NT2/D1 (cell line): ENCODE data around the gene LRP6.

Experiments
- DNase-seq: peaks from one replicate; pipeline ENCODE4 v3.0.0-alpha.2; 2011; ENCODE audit warnings: low read depth, low spot score
- H3K27me3 ChIP-seq: 2 replicates; pipeline ENCODE4 v1.6.0; 2011; ENCODE audit warnings: mild to moderate bottlenecking; ENCODE audit not compliant: insufficient read length, insufficient read depth
- H3K36me3 ChIP-seq: 2 replicates; pipeline ENCODE4 v1.6.1; 2011; ENCODE audit warnings: mild to moderate bottlenecking, low read length, mixed read lengths; ENCODE audit not compliant: insufficient read depth, insufficient read length
- H3K4me1 ChIP-seq: 2 replicates; pipeline ENCODE4 v1.5.1; 2011; ENCODE audit not compliant: insufficient read depth, insufficient read length
- H3K4me3 ChIP-seq: 2 replicates; pipeline ENCODE4 v1.5.1; 2011; ENCODE audit warnings: low read depth; ENCODE audit not compliant: insufficient read length
- H3K9ac ChIP-seq: 2 replicates; pipeline ENCODE4 v1.6.0; 2011; ENCODE audit warnings: low read depth; ENCODE audit not compliant: insufficient read length
- H3K9me3 ChIP-seq: 2 replicates; pipeline ENCODE4 v1.5.1; 2011; ENCODE audit warnings: mild to moderate bottlenecking, low read length; ENCODE audit not compliant: insufficient read depth
- SUZ12 ChIP-seq: IDR thresholded peaks from 2 replicates; pipeline ENCODE4 v1.6.1; 2011; ENCODE audit not compliant: insufficient read length, insufficient read depth; ENCODE audit errors: extremely low read depth
- YY1 ChIP-seq: IDR thresholded peaks from 2 replicates; pipeline ENCODE4 v1.6.1; 2011; ENCODE audit not compliant: insufficient read length, insufficient read depth
- ZNF274 ChIP-seq: IDR thresholded peaks from 2 replicates; pipeline ENCODE4 v1.6.1; 2011; ENCODE audit warnings: mild to moderate bottlenecking, low read depth, low read length

LRP6 gene

DNA sequence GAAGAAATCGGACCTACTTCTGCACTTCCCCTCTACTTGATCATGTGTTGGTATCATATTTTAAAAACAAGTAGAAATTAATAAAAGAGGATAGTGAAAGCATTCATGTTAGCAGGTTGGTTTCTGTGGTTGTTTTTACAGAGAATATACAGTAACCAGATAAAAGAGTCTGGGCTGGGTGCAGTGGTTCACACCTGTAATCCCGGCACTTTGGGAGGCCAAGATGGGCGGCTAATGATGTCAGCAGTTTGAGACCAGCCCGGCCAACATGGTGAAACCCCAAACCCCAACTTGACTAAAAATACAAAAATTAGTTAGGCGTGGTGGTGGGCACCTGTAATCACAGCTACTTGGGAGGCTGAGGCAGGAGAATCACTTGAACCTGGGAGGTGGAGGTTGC lies 55.9 kb downstream of the LRP6 start:
- Histone ChIP-seq H3K36me3 (no peaks in the 10 kb centered on the region), H3K27me3 (no peaks in the 10 kb centered on the region), H3K4me3 (no peak overlapping the region), H3K9ac (no peak overlapping the region), H3K4me1 (peaks cover 3% of the 10 kb centered on the region), H3K9me3 (no peaks in the 10 kb centered on the region)
- no peak for DNase-seq
- TF ChIP-seq YY1: no peak
- no peak for TF ChIP-seq SUZ12
- no peak for TF ChIP-seq ZNF274

DNA sequence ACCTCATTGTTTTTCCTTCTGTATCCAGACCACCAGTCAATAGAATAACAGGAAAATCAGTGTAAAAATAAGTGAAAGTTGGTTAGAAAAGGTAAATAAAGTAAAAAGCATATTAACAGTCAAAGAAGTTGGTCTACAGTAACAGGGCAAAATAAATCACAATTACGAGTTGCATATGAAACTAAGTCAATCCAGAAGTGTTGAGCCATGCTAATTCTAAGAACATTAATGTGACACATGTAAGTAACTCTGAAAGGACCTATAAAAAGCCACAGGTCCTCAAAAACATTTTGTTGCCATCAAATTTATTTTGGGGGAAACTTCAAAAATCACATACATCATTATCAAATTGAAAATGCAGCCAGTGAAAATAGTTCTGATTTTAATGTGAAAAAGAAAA lies 56.4 kb downstream of the LRP6 start:
- Histone ChIP-seq H3K4me3 (no peak overlapping the region), H3K9ac (no peak overlapping the region), H3K27me3 (no peaks in the 10 kb centered on the region), H3K9me3 (no peaks in the 10 kb centered on the region), H3K36me3 (no peaks in the 10 kb centered on the region), H3K4me1 (peaks cover 3% of the 10 kb centered on the region)
- no peak for TF ChIP-seq ZNF274
- no peak for TF ChIP-seq YY1
- no peak for TF ChIP-seq SUZ12
- no peak for DNase-seq

DNA sequence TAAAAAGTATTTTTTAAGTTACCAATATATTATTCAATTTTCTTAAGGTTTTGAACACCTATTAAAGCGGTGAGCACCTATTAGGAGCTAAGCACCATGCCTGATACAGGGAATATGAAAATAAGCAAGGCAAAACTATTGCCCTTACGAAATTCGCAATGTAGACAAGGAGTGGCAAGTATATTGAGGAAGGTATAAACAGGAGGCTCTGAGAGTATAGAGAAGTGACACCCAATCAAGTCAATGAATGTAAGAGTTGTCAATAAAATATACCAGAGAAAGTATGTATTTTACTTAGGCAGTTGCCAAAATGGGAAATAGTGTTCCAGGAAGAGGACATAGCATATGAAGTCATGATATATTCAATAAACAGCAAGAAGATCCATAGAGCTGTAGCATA lies 57.2 kb downstream of the LRP6 start:
- Histone ChIP-seq H3K9me3 (no peaks in the 10 kb centered on the region), H3K36me3 (no peaks in the 10 kb centered on the region), H3K4me3 (no peak overlapping the region), H3K27me3 (no peaks in the 10 kb centered on the region), H3K4me1 (peaks cover 3% of the 10 kb centered on the region), H3K9ac (no peak overlapping the region)
- TF ChIP-seq ZNF274: no peak
- TF ChIP-seq YY1: no peak
- no peak for TF ChIP-seq SUZ12
- DNase-seq: no peak

DNA sequence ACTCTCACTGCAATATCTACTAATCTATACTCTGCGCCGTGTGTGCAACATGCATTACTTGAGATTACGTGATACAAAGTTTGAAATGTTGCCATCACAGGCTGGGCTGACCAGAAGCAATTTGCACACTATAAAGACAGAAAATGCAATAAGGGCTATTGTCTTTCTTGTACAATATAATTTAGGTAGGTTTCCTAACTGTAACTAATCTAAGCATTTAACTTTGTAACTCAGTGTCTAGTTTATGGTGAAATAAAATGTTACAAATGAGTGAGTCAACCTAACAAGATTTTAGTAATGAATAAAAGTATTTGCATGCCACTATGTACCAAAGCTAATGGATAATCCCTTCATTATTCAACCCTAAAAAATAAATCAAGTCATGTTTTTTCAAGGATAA lies 57.8 kb downstream of the LRP6 start:
- no peak for TF ChIP-seq ZNF274
- no peak for TF ChIP-seq YY1
- TF ChIP-seq SUZ12: no peak

DNA sequence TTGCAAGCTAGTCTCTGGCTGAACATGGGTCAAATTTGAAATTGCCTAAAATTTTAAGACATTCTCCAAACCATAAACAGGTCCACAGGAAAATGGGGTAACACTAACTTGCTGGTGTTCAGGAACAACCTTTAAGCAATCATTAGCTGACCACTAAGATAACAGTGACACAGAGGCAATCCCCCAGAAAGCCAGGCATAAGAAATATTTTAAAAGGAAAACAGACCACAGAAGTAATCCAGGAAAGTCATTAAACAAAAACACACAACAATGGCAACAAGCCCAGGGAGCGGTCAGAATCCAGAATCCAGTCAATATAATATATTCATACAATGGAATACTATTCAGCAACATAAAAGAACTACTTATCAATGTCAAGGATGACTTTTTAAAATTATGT lies 59.1 kb downstream of the LRP6 start:
- TF ChIP-seq SUZ12: no peak
- TF ChIP-seq ZNF274: no peak
- no peak for TF ChIP-seq YY1
- H3K27me3 ChIP-seq: no peaks in the 10 kb centered on the region
- no peak overlapping the region for H3K9ac ChIP-seq
- H3K4me1 ChIP-seq: peaks cover 3% of the 10 kb centered on the region
- H3K4me3 ChIP-seq: no peak overlapping the region
- H3K9me3 ChIP-seq: no peaks in the 10 kb centered on the region
- peaks cover 6% of the 10 kb centered on the region for H3K36me3 ChIP-seq
- no peak for DNase-seq

More for the DNA sequence above, 57.8 kb downstream of the LRP6 start:
- Histone ChIP-seq H3K36me3 (no peaks in the 10 kb centered on the region), H3K4me3 (no peak overlapping the region), H3K4me1 (peaks cover 3% of the 10 kb centered on the region), H3K9me3 (no peaks in the 10 kb centered on the region), H3K9ac (no peak overlapping the region), H3K27me3 (no peaks in the 10 kb centered on the region)
- no peak for DNase-seq

DNA sequence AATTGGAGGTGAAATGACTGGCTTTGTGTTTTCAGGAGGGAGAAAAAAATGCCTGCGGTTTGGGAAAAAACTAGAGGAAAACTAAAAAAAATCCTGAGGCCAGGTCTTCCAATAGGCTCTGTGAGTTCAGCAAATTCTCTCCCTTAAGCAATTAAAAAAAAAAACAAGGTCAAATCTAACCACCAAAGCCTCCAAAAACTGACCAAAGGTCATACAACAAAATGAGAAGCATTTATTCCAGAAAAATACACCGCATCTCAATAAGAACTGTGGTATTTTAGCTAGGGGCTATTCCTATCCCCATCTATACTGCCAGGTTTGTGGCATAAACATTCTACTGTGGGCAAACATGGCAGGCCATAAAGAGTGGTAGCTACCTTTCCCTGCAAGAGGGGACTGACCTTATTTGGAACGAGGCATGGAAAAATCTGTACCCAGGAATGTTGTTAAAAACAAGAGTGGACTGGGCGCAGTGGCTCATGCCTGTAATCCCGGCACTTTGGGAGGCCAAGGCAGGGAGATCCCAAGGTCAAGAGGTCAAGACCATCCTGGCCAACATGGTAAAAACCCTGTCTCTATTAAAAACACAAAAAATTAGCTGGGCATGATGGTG lies 60.0 kb downstream of the LRP6 start:
- H3K27me3 ChIP-seq: no peaks in the 10 kb centered on the region
- H3K9me3 ChIP-seq: no peaks in the 10 kb centered on the region
- H3K4me3 ChIP-seq: no peak overlapping the region
- H3K9ac ChIP-seq: no peak overlapping the region
- DNase-seq: no peak
- no peak for TF ChIP-seq YY1
- H3K36me3 ChIP-seq: peaks cover 15% of the 10 kb centered on the region
- H3K4me1 ChIP-seq: peaks cover 3% of the 10 kb centered on the region

DNA sequence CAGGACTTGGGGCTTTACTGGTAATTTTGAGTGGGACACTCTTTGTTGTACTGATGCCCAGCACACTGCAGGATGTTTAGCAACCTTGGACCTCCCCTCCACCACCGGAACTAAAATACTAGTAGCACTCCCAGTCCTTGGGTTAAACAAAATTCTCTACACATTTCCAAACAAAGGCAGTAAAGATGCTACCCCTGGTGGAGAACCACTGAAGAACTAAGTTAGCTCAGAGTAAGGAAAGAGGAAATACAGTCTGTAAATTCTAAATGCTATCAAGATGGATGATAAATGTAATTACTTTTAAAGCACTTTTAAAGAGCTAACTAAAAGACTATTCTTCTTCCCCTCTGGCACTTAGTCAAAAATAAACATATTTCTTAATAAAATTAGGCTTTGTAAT lies 64.1 kb downstream of the LRP6 start:
- peaks cover 48% of the 10 kb centered on the region for H3K36me3 ChIP-seq
- no peak for DNase-seq
- no peak overlapping the region for H3K9ac ChIP-seq
- peaks cover 3% of the 10 kb centered on the region for H3K4me1 ChIP-seq
- H3K9me3 ChIP-seq: no peaks in the 10 kb centered on the region
- H3K4me3 ChIP-seq: no peak overlapping the region
- H3K27me3 ChIP-seq: no peaks in the 10 kb centered on the region
- no peak for TF ChIP-seq YY1
- TF ChIP-seq SUZ12: no peak
- no peak for TF ChIP-seq ZNF274

DNA sequence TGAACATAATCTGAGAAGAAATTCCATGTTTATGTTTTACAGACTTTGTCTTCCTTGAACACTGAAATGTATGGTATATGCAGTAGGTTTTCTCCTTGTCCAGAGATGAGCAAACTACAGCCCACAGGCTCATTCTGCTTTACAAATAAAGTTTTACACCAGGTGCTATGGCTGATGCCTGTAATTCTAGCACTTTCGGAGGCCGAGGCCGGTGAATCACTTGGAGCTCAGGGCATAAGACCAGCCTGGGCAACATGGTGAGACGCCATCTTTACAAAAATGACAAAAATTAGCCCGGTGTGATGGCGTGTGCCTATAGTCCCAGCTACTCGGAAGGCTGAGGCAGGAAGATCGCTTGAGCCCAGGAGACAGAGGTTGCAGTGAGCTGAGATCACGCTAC lies 64.7 kb downstream of the LRP6 start:
- H3K27me3 ChIP-seq: no peaks in the 10 kb centered on the region
- no peak overlapping the region for H3K9ac ChIP-seq
- no peaks in the 10 kb centered on the region for H3K9me3 ChIP-seq
- TF ChIP-seq ZNF274 (no peak), SUZ12 (no peak), YY1 (no peak)
- H3K4me1 ChIP-seq: no peaks in the 10 kb centered on the region
- no peak overlapping the region for H3K4me3 ChIP-seq
- no peak for DNase-seq
- peaks cover 54% of the 10 kb centered on the region for H3K36me3 ChIP-seq
